DOHH2 (cell line): Measurements from ENCODE around the gene SLIT1.

Experiments used
- EZH2phosphoT487 ChIP-seq: fragments of 200-600 bp; sonication (generic); IDR thresholded peaks from 2 replicates; pipeline ENCODE4 v1.6.1; 2017; ENCODE audit warnings: borderline replicate concordance, mild to moderate bottlenecking, antibody characterized with exemption, low read length, moderate library complexity, mixed read lengths
- TF ChIP-seq, protein P1 (sequence below): fragments of 200-600 bp; sonication (generic); IDR thresholded peaks from one replicate; pipeline ENCODE4 v1.5.1; 2014; ENCODE audit warnings: antibody characterized with exemption, mild to moderate bottlenecking, low read depth, low read length; ENCODE audit not compliant: poor library complexity, severe bottlenecking

DNA sequence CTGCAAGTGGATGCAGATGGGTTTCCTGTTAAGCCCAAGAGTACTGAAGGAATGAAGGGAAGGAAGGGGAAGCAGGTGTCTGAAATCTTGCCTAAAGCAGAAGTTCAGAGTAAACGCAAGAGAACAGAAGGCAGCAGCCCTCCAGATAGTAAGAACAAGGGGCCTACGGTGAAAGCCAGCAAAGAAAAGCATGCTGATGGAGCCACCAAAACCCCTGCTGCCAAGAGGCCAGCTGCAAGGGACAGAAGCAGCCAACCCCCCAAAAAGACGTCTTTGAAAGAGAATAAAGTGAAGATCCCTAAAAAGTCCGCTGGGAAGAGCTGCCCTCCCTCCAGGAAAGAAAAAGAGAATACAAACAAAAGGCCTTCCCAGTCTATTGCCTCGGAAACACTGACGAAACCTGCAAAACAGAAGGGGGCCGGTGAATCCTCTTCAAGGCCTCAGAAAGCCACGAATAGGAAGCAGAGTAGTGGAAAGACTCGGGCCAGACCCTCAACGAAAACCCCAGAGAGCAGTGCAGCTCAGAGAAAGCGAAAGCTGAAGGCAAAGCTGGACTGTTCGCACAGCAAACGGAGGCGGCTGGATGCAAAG lies 201.1 kb downstream of the SLIT1 start:
- TF ChIP-seq, protein P1, sequence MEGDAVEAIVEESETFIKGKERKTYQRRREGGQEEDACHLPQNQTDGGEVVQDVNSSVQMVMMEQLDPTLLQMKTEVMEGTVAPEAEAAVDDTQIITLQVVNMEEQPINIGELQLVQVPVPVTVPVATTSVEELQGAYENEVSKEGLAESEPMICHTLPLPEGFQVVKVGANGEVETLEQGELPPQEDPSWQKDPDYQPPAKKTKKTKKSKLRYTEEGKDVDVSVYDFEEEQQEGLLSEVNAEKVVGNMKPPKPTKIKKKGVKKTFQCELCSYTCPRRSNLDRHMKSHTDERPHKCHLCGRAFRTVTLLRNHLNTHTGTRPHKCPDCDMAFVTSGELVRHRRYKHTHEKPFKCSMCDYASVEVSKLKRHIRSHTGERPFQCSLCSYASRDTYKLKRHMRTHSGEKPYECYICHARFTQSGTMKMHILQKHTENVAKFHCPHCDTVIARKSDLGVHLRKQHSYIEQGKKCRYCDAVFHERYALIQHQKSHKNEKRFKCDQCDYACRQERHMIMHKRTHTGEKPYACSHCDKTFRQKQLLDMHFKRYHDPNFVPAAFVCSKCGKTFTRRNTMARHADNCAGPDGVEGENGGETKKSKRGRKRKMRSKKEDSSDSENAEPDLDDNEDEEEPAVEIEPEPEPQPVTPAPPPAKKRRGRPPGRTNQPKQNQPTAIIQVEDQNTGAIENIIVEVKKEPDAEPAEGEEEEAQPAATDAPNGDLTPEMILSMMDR: no peak
- no peak for TF ChIP-seq EZH2phosphoT487
